Measurements from ENCODE around the gene MAB21L3.

GRCh38 chr1:116066868-116067565 is 44.2 kb upstream of the MAB21L3 start:
- TF ChIP-seq CTCF (conservative IDR thresholded peaks at IDR 0.05; ENCODE audit: low read depth, low read length) (no peak), EZH2 (IDR thresholded peaks at IDR 0.05; ENCODE audit: low read length, unreplicated experiment) (no peak), EZH2phosphoT487 (IDR thresholded peaks at IDR 0.05; ENCODE audit: borderline replicate concordance, low read length) (no peak)

All from PC-3 (cell line).